ENCODE results near the gene CPB2.

Gene CPB2

GRCh38 chr13:46100191-46100815 lies 4.5 kb downstream of the CPB2 start:
- no peak for DNase-seq (ENCODE audit: low read depth in 2 of 2, low spot score in 1 of 2)

- no peak for DNase-seq (ENCODE audit: low read depth in 2 of 2, low spot score in 1 of 2)
Measured at GRCh38 chr13:46097663-46098062, 7.2 kb downstream of the CPB2 start.

- DNase-seq (ENCODE audit: low read depth in 2 of 2, low spot score in 1 of 2) = no peak
Measured at GRCh38 chr13:46097015-46097414, 7.8 kb downstream of the CPB2 start.

GRCh38 chr13:46094478-46094877 lies 10.4 kb downstream of the CPB2 start:
- no peak for DNase-seq (ENCODE audit: low read depth in 2 of 2, low spot score in 1 of 2)

- DNase-seq (ENCODE audit: low read depth in 2 of 2, low spot score in 1 of 2) = no peak
Measured at GRCh38 chr13:46088821-46089562, 15.8 kb downstream of the CPB2 start.

GRCh38 chr13:46087481-46087880 lies 17.4 kb downstream of the CPB2 start:
- no peak for DNase-seq (ENCODE audit: low read depth in 2 of 2, low spot score in 1 of 2)

- DNase-seq (ENCODE audit: low read depth in 2 of 2, low spot score in 1 of 2) = no peak
Measured at GRCh38 chr13:46086985-46087384, 17.8 kb downstream of the CPB2 start.

- no peak for DNase-seq (ENCODE audit: low read depth in 2 of 2, low spot score in 1 of 2)
Measured at GRCh38 chr13:46086421-46086922, 18.4 kb downstream of the CPB2 start.

- DNase-seq (ENCODE audit: low read depth in 2 of 2, low spot score in 1 of 2) = no peak
Measured at GRCh38 chr13:46085737-46086136, 19.1 kb downstream of the CPB2 start.

- no peak for DNase-seq (ENCODE audit: low read depth in 2 of 2, low spot score in 1 of 2)
Measured at GRCh38 chr13:46082324-46082723, 22.5 kb downstream of the CPB2 start.

GRCh38 chr13:46079770-46080169 lies 25.1 kb downstream of the CPB2 start:
- DNase-seq (ENCODE audit: low read depth in 2 of 2, low spot score in 1 of 2) = no peak

GRCh38 chr13:46077265-46077664 lies 27.6 kb downstream of the CPB2 start:
- no peak for DNase-seq (ENCODE audit: low read depth in 2 of 2, low spot score in 1 of 2)

- no peak for DNase-seq (ENCODE audit: low read depth in 2 of 2, low spot score in 1 of 2)
Measured at GRCh38 chr13:46076827-46077226, 28.0 kb downstream of the CPB2 start.

- no peak for DNase-seq (ENCODE audit: low read depth in 2 of 2, low spot score in 1 of 2)
Measured at GRCh38 chr13:46075811-46076210, 29.0 kb downstream of the CPB2 start.

GRCh38 chr13:46071590-46072249 lies 33.1 kb downstream of the CPB2 start:
- DNase-seq (ENCODE audit: low read depth in 2 of 2, low spot score in 1 of 2) = no peak

- no peak for DNase-seq (ENCODE audit: low read depth in 2 of 2, low spot score in 1 of 2)
Measured at GRCh38 chr13:46063292-46063691, 41.5 kb downstream of the CPB2 start.

- no peak for DNase-seq (ENCODE audit: low read depth in 2 of 2, low spot score in 1 of 2)
Measured at GRCh38 chr13:46062185-46062584, 42.6 kb downstream of the CPB2 start.

- DNase-seq (ENCODE audit: low read depth in 2 of 2, low spot score in 1 of 2) = no peak
Measured at GRCh38 chr13:46059405-46059804, 45.4 kb downstream of the CPB2 start.

- no peak for DNase-seq (ENCODE audit: low read depth in 2 of 2, low spot score in 1 of 2)
Measured at GRCh38 chr13:46058268-46058667, 46.6 kb downstream of the CPB2 start.

GRCh38 chr13:46057256-46058015 lies 47.4 kb downstream of the CPB2 start:
- no peak for DNase-seq (ENCODE audit: low read depth in 2 of 2, low spot score in 1 of 2)

Data from stimulated activated CD8-positive, alpha-beta memory T cell treated with anti-CD3 and anti-CD28 coated beads, Interleukin-4, amount 100 ng/mL, for 1 hour (primary cell).